IMR-90 (cell line): ENCODE measurements around the gene PPP1R16B.

Source experiments
- BHLHE40 ChIP-seq: fragments of 150-350 bp; IDR thresholded peaks from 2 replicates; pipeline ENCODE4 v1.6.1; 2016; ENCODE audit warnings: mild to moderate bottlenecking, low read depth, low read length
- CEBPB ChIP-seq: IDR thresholded peaks from 2 replicates; pipeline ENCODE4 v1.6.1; 2012; ENCODE audit warnings: low read depth, low read length, improper control_type of control experiment
- CHD1 ChIP-seq: IDR thresholded peaks from 2 replicates; pipeline ENCODE4 v1.6.1; 2012; ENCODE audit warnings: low read depth, low read length, improper control_type of control experiment
- CTCF ChIP-seq: conservative IDR thresholded peaks from 2 replicates; pipeline ENCODE4 v1.5.1; 2012; ENCODE audit warnings: mild to moderate bottlenecking, low read depth, low read length, improper control_type of control experiment
- FOS ChIP-seq: fragments of 150-350 bp; IDR thresholded peaks from 2 replicates; pipeline ENCODE4 v1.6.1; 2016; ENCODE audit warnings: low read depth, low read length
- MAZ ChIP-seq: IDR thresholded peaks from 2 replicates; pipeline ENCODE4 v1.6.1; 2012; ENCODE audit warnings: low read depth, mild to moderate bottlenecking, low read length, improper control_type of control experiment, moderate library complexity, borderline replicate concordance
- POLR2A ChIP-seq: IDR thresholded peaks from 2 replicates; pipeline ENCODE4 v1.6.1; 2012; ENCODE audit warnings: mild to moderate bottlenecking, low read depth, low read length
- RCOR1 ChIP-seq: IDR thresholded peaks from 2 replicates; pipeline ENCODE4 v1.6.1; 2012; ENCODE audit warnings: mild to moderate bottlenecking, low read length, improper control_type of control experiment; ENCODE audit not compliant: insufficient replicate concordance
- RFX5 ChIP-seq: IDR thresholded peaks from 2 replicates; pipeline ENCODE4 v1.8.0; 2012; ENCODE audit warnings: low read depth, mild to moderate bottlenecking, low read length, moderate library complexity
- TF ChIP-seq, protein P1 (sequence below): fragments of 150-350 bp; IDR thresholded peaks from 2 replicates; pipeline ENCODE4 v1.6.1; 2016; ENCODE audit warnings: low read depth, mild to moderate bottlenecking, low read length, moderate library complexity, borderline replicate concordance

GRCh38 chr20:38888059-38888831 is 82.7 kb downstream of the PPP1R16B start:
- TF ChIP-seq CTCF (no peak), CHD1 (no peak), FOS (no peak), CEBPB (no peak), RFX5 (no peak), POLR2A (no peak), RCOR1 (no peak), BHLHE40 (no peak), MAZ (no peak)
- TF ChIP-seq, protein P1, sequence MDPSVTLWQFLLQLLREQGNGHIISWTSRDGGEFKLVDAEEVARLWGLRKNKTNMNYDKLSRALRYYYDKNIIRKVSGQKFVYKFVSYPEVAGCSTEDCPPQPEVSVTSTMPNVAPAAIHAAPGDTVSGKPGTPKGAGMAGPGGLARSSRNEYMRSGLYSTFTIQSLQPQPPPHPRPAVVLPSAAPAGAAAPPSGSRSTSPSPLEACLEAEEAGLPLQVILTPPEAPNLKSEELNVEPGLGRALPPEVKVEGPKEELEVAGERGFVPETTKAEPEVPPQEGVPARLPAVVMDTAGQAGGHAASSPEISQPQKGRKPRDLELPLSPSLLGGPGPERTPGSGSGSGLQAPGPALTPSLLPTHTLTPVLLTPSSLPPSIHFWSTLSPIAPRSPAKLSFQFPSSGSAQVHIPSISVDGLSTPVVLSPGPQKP = no peak
